Measurements from ENCODE around the gene RAPGEF1. TPM values are rescaled to one million over a fixed set of nuclear protein-coding genes. Genes with fewer than 3 reads are reported as not detected.

The RAPGEF1 gene
- total and polyA plus RNA-seq, 2 donors (not counting 3 experiments of a cell fraction or from before 2014, with no cell fraction given) = 50.0 to 124 TPM

DNA sequence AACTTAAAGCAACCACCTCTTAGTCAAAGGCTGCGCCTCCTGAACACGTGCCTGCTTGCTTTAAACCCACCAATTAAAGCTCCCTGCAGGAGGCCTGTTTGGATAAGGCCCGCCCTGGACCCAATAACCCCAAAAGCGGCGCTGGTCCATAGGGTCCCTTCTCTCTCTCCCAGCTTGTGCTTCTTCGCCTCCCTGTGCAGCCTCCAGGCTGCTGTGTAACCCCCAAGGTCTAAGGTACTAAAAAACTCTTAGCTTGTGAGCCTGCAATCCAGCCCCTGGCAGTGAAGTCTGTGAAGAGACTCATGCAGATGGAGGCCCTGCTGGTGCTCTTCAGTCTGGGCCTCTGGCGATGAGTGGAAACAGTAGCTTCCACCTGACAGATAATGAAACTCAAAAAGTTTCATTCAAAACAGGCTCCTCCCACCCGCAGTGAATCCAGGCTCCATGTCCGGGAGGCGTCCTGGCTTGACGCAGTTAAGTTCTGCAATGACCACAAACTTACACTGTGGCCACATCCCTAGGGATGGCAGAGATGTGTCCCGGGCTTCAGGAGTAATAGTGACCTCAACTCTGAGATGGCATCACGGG lies 97.3 kb downstream of the RAPGEF1 start:
- TF ChIP-seq GATA2 (IDR thresholded peaks at IDR 0.05; ENCODE audit: insufficient read depth, insufficient read length, low read depth, low read length) (no peak), MYC (IDR thresholded peaks at IDR 0.05; ENCODE audit: low read depth, low read length) (no peak), EZH2 (IDR thresholded peaks at IDR 0.05; ENCODE audit: borderline replicate concordance, low read depth, low read length, severe bottlenecking) (no peak), POLR2A (IDR thresholded peaks at IDR 0.05; ENCODE audit: low read depth, low read length) (no peak), FOS (IDR thresholded peaks at IDR 0.05; ENCODE audit: borderline replicate concordance, insufficient read depth, low read length) (no peak), JUN (IDR thresholded peaks at IDR 0.05; ENCODE audit: borderline replicate concordance, insufficient read depth, insufficient read length, low read depth) (no peak), MAX (IDR thresholded peaks at IDR 0.05; ENCODE audit: insufficient read depth, insufficient read length) (no peak), POLR2AphosphoS5 (IDR thresholded peaks at IDR 0.05; ENCODE audit: insufficient read depth, low read depth, low read length) (no peak)
- TF ChIP-seq, protein P1, sequence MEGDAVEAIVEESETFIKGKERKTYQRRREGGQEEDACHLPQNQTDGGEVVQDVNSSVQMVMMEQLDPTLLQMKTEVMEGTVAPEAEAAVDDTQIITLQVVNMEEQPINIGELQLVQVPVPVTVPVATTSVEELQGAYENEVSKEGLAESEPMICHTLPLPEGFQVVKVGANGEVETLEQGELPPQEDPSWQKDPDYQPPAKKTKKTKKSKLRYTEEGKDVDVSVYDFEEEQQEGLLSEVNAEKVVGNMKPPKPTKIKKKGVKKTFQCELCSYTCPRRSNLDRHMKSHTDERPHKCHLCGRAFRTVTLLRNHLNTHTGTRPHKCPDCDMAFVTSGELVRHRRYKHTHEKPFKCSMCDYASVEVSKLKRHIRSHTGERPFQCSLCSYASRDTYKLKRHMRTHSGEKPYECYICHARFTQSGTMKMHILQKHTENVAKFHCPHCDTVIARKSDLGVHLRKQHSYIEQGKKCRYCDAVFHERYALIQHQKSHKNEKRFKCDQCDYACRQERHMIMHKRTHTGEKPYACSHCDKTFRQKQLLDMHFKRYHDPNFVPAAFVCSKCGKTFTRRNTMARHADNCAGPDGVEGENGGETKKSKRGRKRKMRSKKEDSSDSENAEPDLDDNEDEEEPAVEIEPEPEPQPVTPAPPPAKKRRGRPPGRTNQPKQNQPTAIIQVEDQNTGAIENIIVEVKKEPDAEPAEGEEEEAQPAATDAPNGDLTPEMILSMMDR (IDR thresholded peaks at IDR 0.05; ENCODE audit: extremely low read depth in 1 of 2, insufficient read depth in 1 of 2, low read depth in 1 of 2, low read length in 2 of 2) = no peak
- H3K9ac ChIP-seq (replicated peaks; ENCODE audit: extremely low read depth, insufficient read depth, low read length) = no peak overlapping the region
- H3K9me1 ChIP-seq (replicated peaks; ENCODE audit: control insufficient read depth, extremely low read depth, insufficient read depth, low read length) = no peaks in the 10 kb centered on the region
- dilution Hi-C loops (cut with MboI; ENCODE audit: extremely low pct_ligation_motif_present, low sequenced_read_pairs) = no loop called here
- no peak overlapping the region for H3K27ac ChIP-seq (ENCODE audit: insufficient read depth, low read depth, low read length)
- peaks cover 6% of the 10 kb centered on the region for H3K4me1 ChIP-seq (ENCODE audit: control insufficient read depth, extremely low read depth, insufficient read depth, low read length)
- no peak for FAIRE-seq
- CTCF ChIA-PET = interaction anchor here (0.7 to 2.4 kb wide), 6 partner anchors 8 to 91 kb away, joined by 3 to 9 read pairs (median 4); no protein-coding TSS in a partner anchor
- H2AFZ ChIP-seq (ENCODE audit: low read depth, low read length) = no peak overlapping the region
- no peak overlapping the region for H3K4me2 ChIP-seq (ENCODE audit: insufficient read depth, low read length)
- no peak for DNase-seq (ENCODE audit: low read depth, low spot score)
- no peak overlapping the region for H3K4me3 ChIP-seq (replicated peaks in 1 of 3; ENCODE audit: insufficient read depth in 1 of 3, low read depth in 1 of 3, low read length in 3 of 3)
- no peaks in the 10 kb centered on the region for H3K27me3 ChIP-seq (ENCODE audit: control insufficient read depth in 2 of 2, insufficient read depth in 2 of 2, low read length in 2 of 2)
- no peaks in the 10 kb centered on the region for H3K9me3 ChIP-seq (replicated peaks; ENCODE audit: control insufficient read depth, insufficient read depth, low read length)
- intact Hi-C loops (cut with micrococcal nuclease) = no loop called here
- no peaks in the 10 kb centered on the region for H3K79me2 ChIP-seq (ENCODE audit: control insufficient read depth, insufficient read depth, low read length)
- H4K20me1 ChIP-seq (replicated peaks; ENCODE audit: control insufficient read depth, extremely low read depth, insufficient read depth, low read length) = no peaks in the 10 kb centered on the region
- H3K36me3 ChIP-seq (ENCODE audit: control insufficient read depth in 2 of 2, extremely low read depth in 1 of 2, insufficient read depth in 2 of 2, low read length in 2 of 2) = peaks cover 0 to 18% of the 10 kb centered on the region in 2 experiments
- POLR2A ChIA-PET = no interaction called here
- no TSS peak for BruUV-seq (replicated peaks)
